ENCODE results near the gene CPNE8.

DNA sequence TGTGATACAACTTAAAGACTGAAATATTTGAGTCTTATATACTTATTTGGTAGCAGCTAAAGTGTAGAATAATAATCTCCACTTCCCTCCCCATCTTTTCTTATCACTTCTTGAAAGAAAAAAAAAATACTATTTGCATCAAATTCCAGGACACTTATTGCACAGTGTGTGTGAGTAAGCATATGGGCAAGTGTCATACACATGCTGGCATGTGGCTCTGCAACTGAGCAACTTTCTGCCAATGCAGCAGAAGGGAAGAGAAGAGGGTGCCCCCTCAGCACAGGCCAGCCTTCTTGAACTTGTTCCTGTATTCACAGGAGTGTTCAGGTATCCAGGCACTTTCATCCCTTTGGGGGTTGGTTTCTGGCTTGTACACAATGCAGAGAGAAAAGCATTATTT is 145.8 kb downstream of the CPNE8 start:
- TF ChIP-seq, protein P1, sequence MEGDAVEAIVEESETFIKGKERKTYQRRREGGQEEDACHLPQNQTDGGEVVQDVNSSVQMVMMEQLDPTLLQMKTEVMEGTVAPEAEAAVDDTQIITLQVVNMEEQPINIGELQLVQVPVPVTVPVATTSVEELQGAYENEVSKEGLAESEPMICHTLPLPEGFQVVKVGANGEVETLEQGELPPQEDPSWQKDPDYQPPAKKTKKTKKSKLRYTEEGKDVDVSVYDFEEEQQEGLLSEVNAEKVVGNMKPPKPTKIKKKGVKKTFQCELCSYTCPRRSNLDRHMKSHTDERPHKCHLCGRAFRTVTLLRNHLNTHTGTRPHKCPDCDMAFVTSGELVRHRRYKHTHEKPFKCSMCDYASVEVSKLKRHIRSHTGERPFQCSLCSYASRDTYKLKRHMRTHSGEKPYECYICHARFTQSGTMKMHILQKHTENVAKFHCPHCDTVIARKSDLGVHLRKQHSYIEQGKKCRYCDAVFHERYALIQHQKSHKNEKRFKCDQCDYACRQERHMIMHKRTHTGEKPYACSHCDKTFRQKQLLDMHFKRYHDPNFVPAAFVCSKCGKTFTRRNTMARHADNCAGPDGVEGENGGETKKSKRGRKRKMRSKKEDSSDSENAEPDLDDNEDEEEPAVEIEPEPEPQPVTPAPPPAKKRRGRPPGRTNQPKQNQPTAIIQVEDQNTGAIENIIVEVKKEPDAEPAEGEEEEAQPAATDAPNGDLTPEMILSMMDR (IDR thresholded peaks at IDR 0.05; ENCODE audit: insufficient read depth, low read length) = no peak
- TF ChIP-seq POLR2AphosphoS5 (IDR thresholded peaks at IDR 0.05; ENCODE audit: low read depth) (no peak), GABPA (IDR thresholded peaks at IDR 0.05; ENCODE audit: low read depth) (no peak), SPI1 (IDR thresholded peaks at IDR 0.05; ENCODE audit: borderline replicate concordance, low read depth) (no peak)

Data from HL-60 (cell line).